ENCODE measurements around the gene SPATA12.
A peak's percentile ranks its signal among the peaks of the same experiment; 100 is the strongest.

The SPATA12 gene

GRCh38 chr3:57085211-57085610 is 24.7 kb downstream of the SPATA12 start:
- DNase-seq = no peak

GRCh38 chr3:57086201-57086600 is 25.7 kb downstream of the SPATA12 start:
- DNase-seq = no peak

- DNase-seq = no peak
These were observed 27.1 kb downstream of the SPATA12 start for GRCh38 chr3:57087361-57088092.

GRCh38 chr3:57088503-57088902 is 28.0 kb downstream of the SPATA12 start:
- no peak for DNase-seq

- no peak for DNase-seq
These were observed 28.6 kb downstream of the SPATA12 start for GRCh38 chr3:57089043-57089442.

GRCh38 chr3:57091521-57092273 is 31.2 kb downstream of the SPATA12 start:
- DNase-seq = no peak

GRCh38 chr3:57093489-57093888 is 33.0 kb downstream of the SPATA12 start:
- DNase-seq = no peak

- no peak for DNase-seq
These were observed 33.6 kb downstream of the SPATA12 start for GRCh38 chr3:57093971-57094535.

- no peak for DNase-seq
These were observed 34.1 kb downstream of the SPATA12 start for GRCh38 chr3:57094575-57094974.

GRCh38 chr3:57095363-57095762 is 34.9 kb downstream of the SPATA12 start:
- DNase-seq = no peak

GRCh38 chr3:57097536-57097935 is 37.1 kb downstream of the SPATA12 start:
- DNase-seq = no peak

GRCh38 chr3:57098418-57099310 is 38.2 kb downstream of the SPATA12 start:
- DNase-seq = no peak

GRCh38 chr3:57100046-57100695 is 39.7 kb downstream of the SPATA12 start:
- peak; percentile 73 for DNase-seq

GRCh38 chr3:57105585-57105984 is 45.1 kb downstream of the SPATA12 start:
- DNase-seq = no peak

GRCh38 chr3:57108684-57109083 is 48.2 kb downstream of the SPATA12 start:
- DNase-seq = no peak

- DNase-seq = no peak
These were observed 49.2 kb downstream of the SPATA12 start for GRCh38 chr3:57109437-57110199.

- DNase-seq = no peak
These were observed 49.8 kb downstream of the SPATA12 start for GRCh38 chr3:57110214-57110613.

GRCh38 chr3:57110798-57111197 is 50.3 kb downstream of the SPATA12 start:
- peak; percentile 56 for DNase-seq

GRCh38 chr3:57112206-57112605 is 51.7 kb downstream of the SPATA12 start:
- DNase-seq = no peak

- no peak for DNase-seq
These were observed 56.0 kb downstream of the SPATA12 start for GRCh38 chr3:57116501-57116900.

GRCh38 chr3:57118254-57118653 is 57.8 kb downstream of the SPATA12 start:
- DNase-seq = no peak

- peak; percentile 7 for DNase-seq
These were observed 59.6 kb downstream of the SPATA12 start for GRCh38 chr3:57120040-57120439.

Data from NCI-H2227 treated with DMSO at 0.1 percent for 48 hours (cell line).